GM19397 (cell line): Measurements from ENCODE around the gene GRID2.
"Not testable (repeated sequence)": the region's sequence is repeated elsewhere in the genome, so short reads cannot be mapped to it uniquely, and the experiment has no call there.

Experiments
- ATAC-seq: cut with Tn5 transposase; IDR thresholded peaks from one replicate; pipeline ENCODE4 v1.9.1; 2021; ENCODE audit warnings: mild to moderate bottlenecking, moderate library complexity; ENCODE audit not compliant: unreplicated experiment

Gene GRID2

DNA sequence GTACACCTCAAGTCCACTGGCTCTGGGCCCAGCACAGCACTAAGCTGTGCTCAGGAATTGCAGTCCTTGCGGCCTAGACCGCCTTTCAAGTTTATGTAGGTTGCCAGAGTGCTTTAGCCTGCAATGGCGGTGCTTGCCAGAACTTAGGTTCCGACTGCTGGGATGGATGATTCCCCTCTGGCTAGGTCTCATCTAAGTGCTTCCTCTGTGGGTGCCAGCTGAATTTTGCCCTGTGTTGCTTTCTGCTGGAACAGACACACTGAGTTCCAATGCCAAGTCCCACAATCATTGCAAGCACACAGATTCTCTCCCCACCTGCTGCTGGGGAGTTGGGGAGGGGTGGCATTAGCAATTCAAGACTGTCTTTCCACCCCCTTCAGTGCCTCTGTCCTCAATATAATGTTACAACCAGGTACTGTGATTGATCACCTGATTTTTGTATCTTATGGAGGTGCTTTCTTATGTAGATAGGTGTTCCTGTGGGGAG is 129.5 kb downstream of the GRID2 start:
- ATAC-seq, result no peak

DNA sequence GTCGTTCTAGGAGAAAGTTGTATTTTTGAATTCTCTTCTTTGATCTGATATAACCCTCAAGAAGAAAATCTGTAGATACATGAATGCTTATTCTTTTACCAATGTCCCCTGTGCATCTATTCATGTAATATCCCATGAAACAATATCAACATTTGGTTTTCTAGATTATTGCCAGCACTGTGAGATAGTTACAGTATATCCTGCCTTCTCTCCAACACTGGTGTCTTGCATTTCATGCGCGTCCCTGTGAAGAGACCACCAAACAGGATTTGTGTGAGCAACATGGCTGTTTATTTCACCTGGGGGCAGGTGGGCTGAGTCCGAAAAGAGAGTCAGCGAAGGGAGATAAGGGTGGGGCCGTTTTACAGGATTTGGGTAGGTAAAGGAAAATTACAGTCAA is 135.0 kb downstream of the GRID2 start:
- ATAC-seq, result not testable (repeated sequence)

DNA sequence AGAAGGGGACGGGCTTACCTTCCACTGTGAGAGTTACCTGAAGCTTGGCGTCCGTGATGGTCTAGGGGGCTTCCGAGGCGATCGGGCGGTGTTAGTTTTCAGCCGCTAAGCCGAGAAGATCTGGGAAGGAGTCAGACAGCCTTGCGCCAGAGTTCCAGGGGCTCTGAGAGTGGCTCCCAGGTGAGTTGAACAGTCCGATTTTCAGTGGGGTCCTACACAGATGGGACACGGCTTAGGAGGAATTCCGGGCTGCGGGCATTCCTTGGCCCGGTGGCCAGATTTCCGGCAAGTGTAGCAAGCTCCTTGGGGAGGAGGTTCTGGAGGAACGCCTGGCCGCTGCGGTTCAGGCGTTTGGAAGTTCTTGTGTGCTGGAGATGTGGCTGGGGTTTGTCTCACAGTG is 138.4 kb downstream of the GRID2 start:
- ATAC-seq, result not testable (repeated sequence)

DNA sequence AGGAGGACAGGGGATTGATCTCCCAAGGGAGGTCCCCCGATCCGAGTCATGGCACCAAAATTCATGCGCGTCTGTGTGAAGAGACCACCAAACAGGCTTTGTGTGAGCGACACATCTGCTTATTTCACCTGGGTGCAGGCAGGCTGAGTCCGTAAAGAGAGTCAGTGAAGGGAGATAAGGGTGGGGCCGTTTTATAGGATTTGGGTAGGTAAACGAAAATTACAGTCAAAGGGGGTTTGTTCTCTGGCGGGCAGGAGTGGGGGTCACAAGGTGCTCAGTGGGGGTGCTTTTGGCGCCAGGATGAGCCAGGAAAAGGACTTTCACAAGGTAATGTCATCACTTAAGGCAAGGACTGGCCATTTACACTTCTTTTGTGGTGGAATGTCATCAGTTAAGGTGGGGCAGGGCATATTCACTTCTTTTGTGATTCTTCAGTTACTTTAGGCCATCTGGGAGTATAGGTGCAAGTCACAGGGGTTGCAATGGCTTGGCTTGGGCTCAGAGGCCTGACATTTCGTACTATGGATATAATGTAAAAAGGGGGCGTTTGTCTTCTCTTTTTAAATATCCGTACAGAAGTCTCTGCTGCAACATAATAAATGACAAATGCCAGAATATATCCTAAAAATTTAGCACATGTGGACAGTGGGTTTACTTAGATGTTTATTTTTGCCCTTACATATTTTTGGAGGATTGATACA is 140.5 kb downstream of the GRID2 start:
- ATAC-seq, result not testable (repeated sequence)

DNA sequence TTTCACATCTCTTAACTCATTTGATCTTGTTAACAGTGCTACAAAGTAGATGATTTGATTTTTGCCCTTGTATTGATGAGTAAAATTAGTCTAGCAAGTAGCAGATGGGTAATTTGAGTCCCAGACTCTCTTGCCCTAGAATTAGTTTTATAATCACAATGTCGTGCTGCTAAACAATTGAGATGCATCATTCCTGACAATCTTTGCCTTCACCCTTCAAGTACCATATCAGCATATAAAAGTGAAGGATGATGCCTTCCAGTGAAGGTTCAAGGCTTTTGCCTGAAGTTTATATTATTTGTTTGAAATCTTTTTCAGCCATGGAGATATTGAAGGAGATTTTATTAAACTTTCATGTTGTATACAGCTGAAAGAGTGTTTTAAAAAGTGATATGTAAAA is 141.4 kb downstream of the GRID2 start:
- ATAC-seq, result no peak

DNA sequence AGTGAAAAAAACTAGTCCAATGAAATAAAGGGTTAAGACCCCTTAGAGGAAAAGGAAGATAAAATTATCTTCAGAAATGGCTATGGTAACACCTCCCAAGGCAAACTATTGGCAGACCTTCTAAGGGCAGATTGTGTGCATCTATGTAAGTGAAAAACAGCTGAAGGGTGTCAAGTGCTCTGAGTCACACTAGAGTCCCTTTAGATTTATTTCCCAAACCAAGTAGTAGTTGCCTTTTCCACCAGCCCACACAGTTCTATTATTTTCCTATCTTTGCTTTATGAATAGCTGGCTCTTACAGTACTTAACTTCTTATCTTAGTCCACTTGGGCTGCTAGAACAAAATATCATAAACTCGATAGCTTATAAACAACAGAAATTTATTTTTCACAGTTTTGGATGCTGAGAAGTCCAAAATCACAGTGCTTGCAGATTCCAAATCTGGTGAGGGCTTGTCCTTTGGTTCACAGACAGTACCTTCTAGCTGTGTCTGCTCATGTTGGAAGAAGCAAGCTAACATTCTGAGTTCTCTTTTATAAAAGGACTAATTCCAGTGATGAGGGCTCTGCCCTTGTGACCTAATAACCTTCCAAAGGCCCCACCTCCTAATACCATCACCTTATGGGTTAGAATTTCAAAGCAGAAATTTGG is 143.6 kb downstream of the GRID2 start:
- no peak for ATAC-seq

DNA sequence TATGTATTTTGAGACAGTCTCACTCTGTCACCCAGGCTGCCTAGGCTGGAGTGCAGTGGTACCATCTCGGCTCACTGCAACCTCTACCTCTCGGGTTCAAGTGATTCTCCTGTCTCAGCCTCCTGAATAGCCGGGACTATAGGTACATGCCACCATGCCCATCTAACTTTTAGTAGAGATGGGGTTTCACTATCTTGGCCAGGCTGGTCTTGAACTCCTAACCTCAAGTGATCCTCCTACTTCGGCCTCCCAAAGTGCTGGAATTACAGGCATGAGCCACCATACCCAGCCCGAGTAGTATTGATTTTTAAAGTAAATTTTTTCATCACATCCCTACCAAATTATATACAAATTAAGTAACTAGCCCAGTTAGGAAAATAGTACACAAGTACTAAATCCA is 144.4 kb downstream of the GRID2 start:
- ATAC-seq, result not testable (repeated sequence)

DNA sequence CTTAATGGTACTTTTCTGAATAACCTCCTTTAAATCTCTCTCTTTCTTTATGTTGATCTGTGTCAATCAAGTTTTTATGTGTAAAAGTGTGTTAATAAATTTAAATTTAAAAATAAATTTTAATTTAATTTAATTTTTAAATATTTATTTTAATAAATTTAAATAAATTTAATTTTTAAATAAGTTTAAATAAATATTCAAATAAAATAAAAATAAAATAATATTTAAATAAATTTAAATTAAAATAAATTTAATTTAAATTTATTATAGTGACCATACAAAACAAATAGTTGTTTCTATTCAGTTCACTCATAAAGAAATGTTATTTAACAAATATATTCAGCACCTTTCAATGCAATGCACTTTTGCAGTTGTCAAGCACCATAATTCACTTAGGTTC is 146.9 kb downstream of the GRID2 start:
- ATAC-seq, result no peak

DNA sequence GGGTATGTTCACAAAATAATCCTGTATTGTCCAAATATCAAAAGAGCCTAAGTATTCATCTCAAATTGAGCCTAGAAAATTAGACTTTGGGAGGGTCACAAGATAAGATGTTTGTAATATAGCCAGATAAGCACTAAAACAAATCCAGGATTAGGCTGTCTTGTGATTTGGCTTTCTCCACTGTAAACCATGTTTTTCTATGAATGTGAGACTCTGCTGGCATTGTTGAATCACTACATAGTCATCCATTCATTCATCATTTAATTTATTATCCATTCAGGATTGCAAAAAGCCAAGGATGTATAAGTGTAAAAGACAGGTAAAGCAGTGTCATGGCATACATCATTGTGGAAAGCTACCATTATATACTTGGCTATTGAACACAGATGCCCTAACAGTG is 148.0 kb downstream of the GRID2 start:
- no peak for ATAC-seq

DNA sequence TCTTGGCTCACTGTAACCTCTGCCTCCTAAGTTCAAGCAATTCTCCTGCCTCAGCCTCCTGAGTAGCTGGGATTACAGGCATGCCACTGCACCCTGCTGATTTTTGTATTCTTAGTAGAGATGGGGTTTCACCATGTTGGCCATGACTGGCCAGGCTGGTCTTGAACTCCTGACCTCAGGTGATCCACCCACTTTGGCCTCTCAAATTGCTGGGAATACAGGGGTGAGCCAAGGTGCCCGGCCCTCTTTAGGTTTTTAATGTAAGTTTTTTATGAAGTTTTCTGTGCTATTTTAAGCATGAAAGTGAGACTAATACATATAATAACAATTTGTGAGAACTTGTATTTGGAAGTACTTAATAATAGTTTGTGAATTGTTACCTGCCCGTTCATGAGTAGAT is 148.6 kb downstream of the GRID2 start:
- ATAC-seq, result not testable (repeated sequence)

DNA sequence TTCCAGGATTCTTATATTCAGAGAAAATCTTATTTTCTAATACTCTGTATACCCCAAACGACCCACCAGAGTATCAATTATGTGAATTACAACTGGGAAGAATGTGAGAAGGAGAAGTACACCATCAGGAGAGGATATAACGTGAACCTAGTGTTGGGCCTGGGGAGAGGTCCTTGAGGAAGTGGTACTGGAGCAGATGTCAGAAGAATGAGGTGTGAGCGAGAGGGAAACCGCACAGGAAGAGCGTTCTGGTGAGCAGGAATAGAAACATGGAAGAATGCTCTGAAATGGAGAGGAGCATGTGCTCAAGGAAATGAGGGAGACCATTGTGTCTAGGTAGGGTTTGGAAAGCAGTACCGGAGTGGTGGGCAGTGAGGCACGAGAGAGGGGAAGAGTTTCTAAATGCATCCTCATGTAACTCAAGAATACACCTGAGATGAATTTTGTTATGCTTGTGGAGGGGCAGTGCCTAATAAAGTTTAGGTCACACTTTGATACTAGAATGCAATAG is 151.6 kb downstream of the GRID2 start:
- ATAC-seq, result no peak

DNA sequence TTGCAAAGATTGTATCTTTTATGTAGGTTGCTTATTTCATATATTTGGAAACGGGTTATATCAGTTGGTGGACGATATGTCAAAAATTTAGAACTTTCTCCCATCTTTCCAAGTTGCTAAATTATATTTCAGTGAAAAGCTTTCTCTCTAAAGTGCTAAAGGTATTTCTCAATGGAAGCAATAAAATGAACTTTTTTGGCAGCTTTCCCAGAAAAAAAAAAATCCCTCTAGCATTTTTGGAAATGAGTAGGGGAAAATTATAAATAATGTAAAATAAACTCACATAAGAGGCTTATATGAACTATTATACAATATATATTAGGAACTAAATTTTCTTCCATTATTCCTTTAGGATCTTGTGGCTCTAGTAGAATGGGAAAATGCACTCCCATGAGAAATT is 152.2 kb downstream of the GRID2 start:
- ATAC-seq, result no peak

DNA sequence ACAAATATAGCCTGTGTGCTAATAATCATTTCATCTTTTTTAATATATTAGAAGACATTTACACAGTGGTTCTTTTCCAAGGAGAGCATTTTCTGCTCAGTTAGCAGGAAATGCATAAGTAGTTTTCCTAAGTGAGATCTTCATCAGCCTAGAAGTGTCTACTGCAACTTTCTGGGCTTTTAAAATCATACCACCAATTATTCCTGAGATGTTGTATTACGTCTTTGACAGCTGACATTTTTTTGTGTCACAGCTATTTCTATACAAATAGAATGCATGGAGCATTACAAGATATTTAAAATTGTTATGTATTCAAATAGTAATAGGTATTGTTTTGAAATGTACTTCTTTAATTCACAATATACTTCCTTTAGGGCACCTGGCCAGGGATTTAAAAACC is 158.0 kb downstream of the GRID2 start:
- ATAC-seq, result no peak

DNA sequence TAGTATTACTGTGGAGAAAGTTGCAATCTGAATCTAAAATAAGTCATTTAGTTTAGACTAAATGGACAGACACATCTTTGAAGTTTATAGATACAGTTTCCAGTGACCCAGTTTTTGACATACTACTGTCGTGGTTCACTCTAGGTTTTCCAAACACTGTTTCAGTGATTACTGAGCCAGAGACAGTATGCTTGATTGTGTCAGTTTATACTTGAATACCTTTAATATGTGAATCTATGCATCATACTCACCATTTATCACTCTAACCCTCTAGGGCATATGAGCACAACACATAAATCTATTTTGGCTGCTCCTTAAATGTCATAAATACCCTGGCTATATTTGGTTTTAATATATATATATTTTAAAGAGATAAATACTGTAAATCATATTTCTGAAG is 173.5 kb downstream of the GRID2 start:
- no peak for ATAC-seq

DNA sequence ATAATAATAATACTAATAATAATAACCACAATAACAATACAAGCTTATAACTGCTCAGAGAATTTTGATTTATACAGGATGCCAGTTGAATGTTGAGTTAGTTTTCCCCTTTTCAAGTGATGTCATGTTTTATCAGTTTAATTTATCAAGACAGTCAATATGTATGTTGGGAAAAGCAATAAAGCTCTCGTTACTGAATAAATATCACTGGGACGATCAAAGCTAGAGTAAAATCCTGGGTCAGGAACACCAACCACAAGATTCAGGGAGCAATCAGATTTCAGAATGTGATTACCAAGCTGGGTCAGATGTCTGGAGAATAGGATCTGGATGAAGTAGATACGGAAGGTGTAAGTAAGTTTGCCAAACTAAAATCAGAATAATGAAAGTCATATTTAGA is 179.6 kb downstream of the GRID2 start:
- ATAC-seq, result no peak

DNA sequence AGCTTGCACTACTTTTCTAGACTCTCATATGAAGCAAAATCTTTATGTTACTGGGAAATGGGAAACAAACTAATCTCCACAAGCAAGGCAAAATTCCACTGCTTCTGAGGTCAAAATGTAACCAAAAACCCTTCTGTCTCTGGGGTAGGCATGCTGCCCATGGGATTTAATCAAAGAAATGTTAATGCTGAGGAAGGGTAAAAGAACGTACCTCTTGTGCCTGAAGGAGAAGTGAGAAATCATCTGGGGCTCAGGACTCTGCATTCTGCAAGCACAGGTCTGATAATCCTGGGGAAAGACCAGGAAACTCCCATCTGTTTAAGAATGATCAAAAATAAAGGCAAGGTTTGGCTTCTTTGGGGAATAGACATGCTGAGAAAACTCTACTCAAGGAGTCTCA is 184.7 kb downstream of the GRID2 start:
- ATAC-seq, result no peak

DNA sequence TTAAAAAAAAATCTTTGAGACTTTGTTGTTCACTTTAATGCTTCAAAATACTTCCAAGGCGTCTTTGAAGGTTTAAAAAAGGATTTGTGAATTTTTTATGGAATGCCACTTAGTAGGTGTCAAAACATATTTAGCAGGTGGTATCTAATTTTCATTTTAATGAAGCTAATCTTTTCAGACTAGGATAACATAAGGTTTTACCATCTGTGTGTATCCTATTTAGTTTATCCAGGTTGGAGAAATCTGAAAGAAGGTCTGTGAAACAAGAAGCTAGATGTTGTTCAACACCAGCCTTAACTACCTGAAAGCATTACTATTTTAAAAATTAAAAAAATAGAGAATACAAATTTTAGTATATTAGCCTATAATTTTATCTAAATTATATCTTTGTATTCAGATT is 193.4 kb downstream of the GRID2 start:
- ATAC-seq, result no peak

DNA sequence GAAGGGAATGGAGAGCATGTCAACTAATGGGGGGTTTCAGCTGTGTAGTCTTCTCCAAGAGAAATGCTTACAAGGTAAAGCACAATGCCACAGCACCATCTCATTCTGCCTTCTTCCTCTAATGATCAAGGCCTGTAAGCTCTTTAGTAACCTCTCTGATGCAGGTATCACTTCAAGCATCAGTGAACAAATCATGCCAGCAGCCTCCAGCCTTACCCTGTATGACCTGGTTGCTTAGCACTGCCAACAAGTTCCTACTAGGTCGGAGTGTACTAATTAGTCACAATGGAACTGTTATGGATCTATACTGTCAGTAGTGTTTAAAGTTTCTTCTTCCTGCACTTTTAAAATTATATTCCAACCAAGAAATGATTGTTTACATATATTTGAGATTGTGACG is 197.7 kb downstream of the GRID2 start:
- no peak for ATAC-seq

DNA sequence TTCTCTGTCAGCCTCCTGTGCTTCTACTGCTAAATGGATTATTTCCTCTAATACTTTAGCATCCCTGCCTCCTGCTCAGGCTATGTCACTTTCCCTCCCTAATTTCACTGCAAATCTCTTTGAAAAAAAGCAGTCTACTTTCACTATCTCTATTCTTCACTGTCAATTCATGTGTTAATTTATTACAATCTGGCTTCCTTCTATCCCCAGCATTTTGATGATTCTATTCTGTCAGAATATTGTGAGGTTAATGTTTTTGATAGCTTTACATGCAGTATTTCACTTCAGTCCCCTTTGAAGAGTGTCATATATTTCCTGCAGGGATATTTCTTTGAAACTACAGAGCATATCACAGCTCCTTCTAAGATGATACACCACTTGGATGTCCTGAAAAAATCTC is 203.2 kb downstream of the GRID2 start:
- no peak for ATAC-seq

DNA sequence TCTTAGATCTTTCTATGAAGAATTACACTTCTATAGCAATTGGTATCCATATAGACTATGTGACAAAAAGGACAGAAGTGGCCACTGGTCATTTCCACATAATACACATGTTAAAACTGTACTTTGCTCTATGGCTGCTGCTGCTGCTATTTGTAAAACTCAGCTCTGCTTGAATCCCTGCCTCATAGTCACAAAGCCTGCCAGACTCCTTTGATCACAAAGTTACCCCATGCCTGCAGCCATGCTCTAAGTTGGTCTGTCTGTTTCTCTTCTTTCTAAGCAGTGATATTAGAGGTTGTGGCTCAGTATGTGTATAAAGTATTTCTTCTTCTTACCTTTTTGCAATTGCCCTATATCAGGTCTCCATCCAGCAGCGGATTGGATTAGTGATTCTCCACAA is 210.9 kb downstream of the GRID2 start:
- ATAC-seq, result no peak

DNA sequence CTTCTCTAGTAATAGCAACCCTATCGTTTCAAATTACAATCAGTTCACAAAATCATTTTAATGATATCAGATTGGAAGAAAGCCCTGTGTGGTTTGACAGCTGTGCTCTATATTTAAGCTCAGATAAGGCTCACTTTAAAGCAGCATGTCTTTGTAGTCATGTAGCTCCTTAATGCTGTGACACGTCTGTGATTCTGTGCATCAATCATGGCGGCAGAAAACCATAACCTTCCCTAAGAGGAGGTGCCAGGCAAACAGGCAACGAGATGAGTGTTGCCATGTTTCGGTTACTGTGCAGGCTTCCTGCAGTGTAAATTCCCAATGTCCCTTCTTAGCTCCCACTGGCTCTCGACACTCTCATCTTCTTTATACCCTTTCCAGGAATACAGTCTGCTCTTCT is 212.7 kb downstream of the GRID2 start:
- no peak for ATAC-seq

DNA sequence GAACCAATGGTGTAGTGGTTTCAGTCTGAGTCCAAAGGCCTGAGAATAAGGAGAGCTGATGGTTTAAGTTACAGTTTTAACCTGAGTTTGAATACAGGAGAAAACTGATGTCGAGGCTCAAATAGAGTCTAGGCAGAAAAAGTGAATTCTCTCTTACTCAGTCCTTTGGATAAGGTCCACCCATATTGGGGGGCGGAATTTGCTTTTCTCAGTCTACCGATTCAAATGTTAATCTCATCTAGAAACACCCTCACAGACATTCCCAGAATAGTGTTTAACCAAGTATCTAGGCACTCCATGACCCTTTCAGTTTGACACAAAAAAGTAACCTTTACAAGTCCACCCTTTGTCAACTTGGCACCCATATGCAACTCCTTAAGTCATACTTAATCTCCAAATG is 216.0 kb downstream of the GRID2 start:
- ATAC-seq, result no peak

DNA sequence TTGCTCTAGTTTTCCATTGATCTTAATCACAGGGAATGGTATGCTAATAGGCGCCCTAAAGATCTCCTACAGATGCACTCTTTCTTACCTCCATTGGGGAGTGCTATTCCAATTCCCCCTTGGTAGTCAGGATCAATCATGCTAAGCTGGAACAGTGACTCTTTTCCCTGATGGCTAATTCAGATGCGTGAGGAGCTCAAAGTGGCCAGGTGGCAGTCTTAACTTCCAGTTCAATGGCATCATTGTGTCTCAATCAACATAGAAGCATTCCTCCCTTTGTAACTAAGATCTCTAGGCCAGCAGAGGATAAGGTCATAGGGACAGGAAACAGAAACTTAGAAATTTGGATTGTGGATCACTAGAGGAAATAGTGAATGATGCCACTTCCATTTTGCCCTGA is 216.8 kb downstream of the GRID2 start:
- ATAC-seq, result no peak
